Left ventricle myocardium inferior (tissue), 1 donor: ENCODE results near the gene LRRC26. TPM values are rescaled to one million over a fixed set of nuclear protein-coding genes. Genes with fewer than 3 reads are reported as not detected.

ENCODE experiments used
- DNase-seq: peaks from one replicate; pipeline ENCODE4 v3.0.0-alpha.2; 2020
- H3K27ac ChIP-seq: fragments of 200-600 bp; replicated peaks from 2 replicates; pipeline ENCODE4 v1.8.0; 2021
- H3K27me3 ChIP-seq: fragments of 200-600 bp; 2 replicates; pipeline ENCODE4 v1.8.0; 2021; ENCODE audit warnings: low read depth
- H3K36me3 ChIP-seq: fragments of 200-600 bp; 2 replicates; pipeline ENCODE4 v1.8.0; 2021
- H3K4me1 ChIP-seq: fragments of 200-600 bp; 2 replicates; pipeline ENCODE4 v1.8.0; 2021
- H3K4me3 ChIP-seq: fragments of 200-600 bp; 2 replicates; pipeline ENCODE4 v1.8.0; 2021; ENCODE audit warnings: mild to moderate bottlenecking, moderate library complexity
- H3K9me3 ChIP-seq: fragments of 200-600 bp; replicated peaks from 2 replicates; pipeline ENCODE4 v1.8.0; 2021
- intact Hi-C: fragments of 100-400 bp; cut with micrococcal nuclease; formaldehyde crosslinking; loops from one replicate; pipeline ENCODE4 v1.11.0; 2022
- total RNA-seq: library from RNA; stranded (reverse); fragmentation: NEBNext Ultra II Directional; extraction: Animal tissue kit (Norgen Biotek cat#: 25700); gene quantifications from one replicate; pipeline ENCODE4 v1.2.1, GENCODE V29; 2021
- TF ChIP-seq, protein P1 (sequence below): fragments of 200-600 bp; IDR thresholded peaks from 2 replicates; pipeline ENCODE4 v1.8.0; 2021; ENCODE audit warnings: antibody characterized with exemption, mild to moderate bottlenecking, borderline replicate concordance
- donor health status: DM: no; HTN: yes; CAD: no; lungs with severe emphysema.

LRRC26 gene
- total RNA-seq, 1 donor from 2014 or later: not detected

DNA sequence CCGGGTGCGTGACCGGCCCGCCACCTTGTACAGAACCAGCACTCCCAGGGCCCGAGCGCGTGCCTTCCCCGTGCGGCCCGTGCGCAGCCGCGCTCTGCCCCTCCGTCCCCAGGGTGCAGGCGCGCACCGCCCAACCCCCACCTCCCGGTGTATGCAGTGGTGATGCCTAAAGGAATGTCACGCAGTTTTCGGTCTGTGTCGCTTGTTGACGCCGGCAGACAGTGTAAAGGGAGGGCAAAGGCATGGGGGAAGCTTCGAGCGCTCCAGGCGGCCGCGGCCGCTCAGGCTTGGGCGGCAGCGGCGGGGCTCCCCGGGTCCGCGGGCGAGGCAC is 1.3 kb downstream of the LRRC26 start:
- TF ChIP-seq, protein P1, sequence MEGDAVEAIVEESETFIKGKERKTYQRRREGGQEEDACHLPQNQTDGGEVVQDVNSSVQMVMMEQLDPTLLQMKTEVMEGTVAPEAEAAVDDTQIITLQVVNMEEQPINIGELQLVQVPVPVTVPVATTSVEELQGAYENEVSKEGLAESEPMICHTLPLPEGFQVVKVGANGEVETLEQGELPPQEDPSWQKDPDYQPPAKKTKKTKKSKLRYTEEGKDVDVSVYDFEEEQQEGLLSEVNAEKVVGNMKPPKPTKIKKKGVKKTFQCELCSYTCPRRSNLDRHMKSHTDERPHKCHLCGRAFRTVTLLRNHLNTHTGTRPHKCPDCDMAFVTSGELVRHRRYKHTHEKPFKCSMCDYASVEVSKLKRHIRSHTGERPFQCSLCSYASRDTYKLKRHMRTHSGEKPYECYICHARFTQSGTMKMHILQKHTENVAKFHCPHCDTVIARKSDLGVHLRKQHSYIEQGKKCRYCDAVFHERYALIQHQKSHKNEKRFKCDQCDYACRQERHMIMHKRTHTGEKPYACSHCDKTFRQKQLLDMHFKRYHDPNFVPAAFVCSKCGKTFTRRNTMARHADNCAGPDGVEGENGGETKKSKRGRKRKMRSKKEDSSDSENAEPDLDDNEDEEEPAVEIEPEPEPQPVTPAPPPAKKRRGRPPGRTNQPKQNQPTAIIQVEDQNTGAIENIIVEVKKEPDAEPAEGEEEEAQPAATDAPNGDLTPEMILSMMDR: no peak
- DNase-seq: no peak
- intact Hi-C loops: no loop called here

DNA sequence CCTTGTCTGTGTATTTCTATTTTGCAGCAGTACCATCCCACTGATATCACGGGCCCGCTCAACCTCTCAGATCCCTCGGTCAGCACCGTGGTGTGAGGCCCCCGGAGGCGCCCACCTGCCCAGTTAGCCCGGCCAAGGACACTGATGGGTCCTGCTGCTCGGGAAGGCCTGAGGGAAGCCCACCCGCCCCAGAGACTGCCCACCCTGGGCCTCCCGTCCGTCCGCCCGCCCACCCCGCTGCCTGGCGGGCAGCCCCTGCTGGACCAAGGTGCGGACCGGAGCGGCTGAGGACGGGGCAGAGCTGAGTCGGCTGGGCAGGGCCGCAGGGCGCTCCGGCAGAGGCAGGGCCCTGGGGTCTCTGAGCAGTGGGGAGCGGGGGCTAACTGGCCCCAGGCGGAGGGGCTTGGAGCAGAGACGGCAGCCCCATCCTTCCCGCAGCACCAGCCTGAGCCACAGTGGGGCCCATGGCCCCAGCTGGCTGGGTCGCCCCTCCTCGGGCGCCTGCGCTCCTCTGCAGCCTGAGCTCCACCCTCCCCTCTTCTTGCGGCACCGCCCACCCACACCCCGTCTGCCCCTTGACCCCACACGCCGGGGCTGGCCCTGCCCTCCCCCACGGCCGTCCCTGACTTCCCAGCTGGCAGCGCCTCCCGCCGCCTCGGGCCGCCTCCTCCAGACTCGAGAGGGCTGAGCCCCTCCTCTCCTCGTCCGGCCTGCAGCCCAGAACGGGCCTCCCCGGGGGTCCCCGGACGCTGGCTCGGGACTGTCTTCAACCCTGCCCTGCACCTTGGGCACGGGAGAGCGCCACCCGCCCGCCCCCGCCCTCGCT is 1.9 kb downstream of the LRRC26 start:
- Histone ChIP-seq H3K36me3 (no peaks in the 10 kb centered on the region), H3K9me3 (no peaks in the 10 kb centered on the region), H3K4me1 (peaks cover 39% of the 10 kb centered on the region), H3K27ac (no peak overlapping the region), H3K27me3 (peaks cover 87% of the 10 kb centered on the region), H3K4me3 (peak overlapping the region; percentile 64)
- intact Hi-C loops: no loop called here
- TF ChIP-seq, protein P1: no peak
- no peak for DNase-seq

More for the DNA sequence above, 1.3 kb downstream of the LRRC26 start:
- Histone ChIP-seq H3K9me3 (no peaks in the 10 kb centered on the region), H3K27me3 (peaks cover 81% of the 10 kb centered on the region), H3K27ac (no peak overlapping the region), H3K4me3 (peak overlapping the region; percentile 64), H3K36me3 (no peaks in the 10 kb centered on the region), H3K4me1 (peaks cover 33% of the 10 kb centered on the region)

DNA sequence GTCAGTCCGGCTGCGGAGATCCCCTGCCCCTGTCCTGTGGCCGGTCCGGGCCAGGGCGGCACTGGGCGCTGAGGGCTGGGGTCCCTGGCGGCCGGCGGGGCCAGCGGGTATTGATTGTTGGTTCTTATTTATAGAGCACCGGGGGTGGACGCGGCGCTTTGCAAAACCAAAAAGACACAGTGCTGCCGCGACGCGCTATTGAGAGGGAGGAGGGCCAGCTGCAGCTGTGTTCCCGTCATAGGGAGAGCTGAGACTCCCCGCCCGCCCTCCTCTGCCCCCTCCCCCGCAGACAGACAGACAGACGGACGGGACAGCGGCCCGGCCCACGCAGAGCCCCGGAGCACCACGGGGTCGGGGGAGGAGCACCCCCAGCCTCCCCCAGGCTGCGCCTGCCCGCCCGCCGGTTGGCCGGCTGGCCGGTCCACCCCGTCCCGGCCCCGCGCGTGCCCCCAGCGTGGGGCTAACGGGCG is 2.5 kb downstream of the LRRC26 start:
- Histone ChIP-seq H3K27me3 (peaks cover 93% of the 10 kb centered on the region), H3K4me3 (no peak overlapping the region)
- intact Hi-C loops: no loop called here

DNA sequence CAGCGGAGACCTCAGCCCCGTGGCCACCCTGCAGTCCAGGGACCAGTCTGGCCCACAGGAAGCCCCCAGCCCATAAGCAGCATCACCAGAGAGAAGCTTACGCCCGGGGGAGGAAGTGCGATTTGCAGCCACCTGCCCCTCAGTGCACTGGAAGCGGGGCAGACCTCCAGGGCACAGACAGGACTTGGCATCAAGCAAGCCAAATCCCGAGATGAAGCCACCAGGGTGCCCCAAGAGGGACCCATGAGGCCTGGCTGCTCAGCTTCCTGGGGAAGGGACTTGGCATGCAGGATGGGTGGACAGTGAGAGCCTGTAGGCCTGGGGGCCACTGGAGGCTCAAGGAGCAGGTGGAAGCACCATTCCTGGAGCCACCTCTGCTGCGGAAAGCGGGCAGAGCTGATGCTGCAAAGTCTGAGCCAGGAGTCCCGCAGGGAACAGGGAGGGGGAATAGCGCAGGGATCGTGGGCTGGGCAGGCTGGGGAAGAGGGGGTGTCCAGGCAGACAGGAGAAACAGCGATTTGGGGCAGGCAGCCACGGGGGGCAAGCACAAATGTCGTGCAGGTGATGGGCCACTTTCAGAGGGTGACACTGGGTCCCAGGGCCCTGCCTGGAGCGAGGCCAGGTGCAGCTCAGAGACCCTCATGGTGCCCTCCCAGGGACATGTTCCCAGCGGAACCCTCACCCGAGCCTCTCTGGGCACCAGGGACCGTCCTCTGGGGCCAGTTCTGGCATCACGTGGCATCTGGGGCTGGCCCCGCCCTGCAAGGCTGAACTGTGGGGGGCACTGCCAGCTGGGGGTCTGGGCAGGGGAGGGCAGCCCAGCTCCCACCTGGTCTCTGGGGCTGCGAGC is 3.2 kb downstream of the LRRC26 start:
- peaks cover 52% of the 10 kb centered on the region for H3K4me1 ChIP-seq
- intact Hi-C loops: no loop called here
- no peak overlapping the region for H3K27ac ChIP-seq
- H3K9me3 ChIP-seq: no peaks in the 10 kb centered on the region
- TF ChIP-seq, protein P1: no peak
- no peak for DNase-seq
- no peaks in the 10 kb centered on the region for H3K36me3 ChIP-seq
- peaks cover 100% of the 10 kb centered on the region for H3K27me3 ChIP-seq
- H3K4me3 ChIP-seq: no peak overlapping the region

More for the DNA sequence above, 2.5 kb downstream of the LRRC26 start:
- DNase-seq: no peak
- TF ChIP-seq, protein P1: no peak
- peaks cover 45% of the 10 kb centered on the region for H3K4me1 ChIP-seq
- H3K36me3 ChIP-seq: no peaks in the 10 kb centered on the region
- H3K27ac ChIP-seq: no peak overlapping the region
- no peaks in the 10 kb centered on the region for H3K9me3 ChIP-seq

DNA sequence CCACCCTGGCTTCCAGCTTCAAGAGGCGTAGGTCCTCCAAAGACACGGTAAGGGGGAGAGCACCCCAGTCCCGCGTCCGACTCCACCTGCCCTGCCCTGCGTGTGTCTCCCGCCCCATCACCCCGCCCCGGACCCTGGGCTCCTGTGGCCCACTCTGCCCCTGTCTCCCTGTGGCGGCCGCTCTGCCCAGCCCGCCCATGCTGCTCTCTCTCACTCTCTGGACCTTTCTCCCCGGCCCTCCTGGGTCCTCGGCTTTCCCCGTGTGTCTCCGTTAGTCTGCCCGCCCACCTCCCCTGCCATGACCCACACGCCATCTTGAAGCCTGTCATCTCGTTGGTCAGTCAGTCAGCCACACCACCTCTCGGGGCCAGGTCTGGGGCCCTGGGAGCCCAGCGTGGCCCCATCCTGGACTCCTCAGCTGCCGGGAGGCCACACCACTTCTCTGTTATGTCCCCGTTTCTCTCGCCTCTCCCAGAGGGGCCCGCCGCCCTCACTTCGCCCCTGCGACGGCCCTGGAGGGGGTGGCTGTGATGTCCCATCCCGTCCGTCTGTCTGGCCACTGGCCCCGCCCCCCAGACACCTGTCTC is 4.5 kb downstream of the LRRC26 start:
- no peaks in the 10 kb centered on the region for H3K36me3 ChIP-seq
- TF ChIP-seq, protein P1: no peak
- intact Hi-C loops: no loop called here
- no peak overlapping the region for H3K4me3 ChIP-seq
- H3K27ac ChIP-seq: no peak overlapping the region
- H3K27me3 ChIP-seq: peaks cover 100% of the 10 kb centered on the region
- no peaks in the 10 kb centered on the region for H3K9me3 ChIP-seq
- H3K4me1 ChIP-seq: peaks cover 52% of the 10 kb centered on the region
- no peak for DNase-seq
